Spleen (tissue), 13 donors: ENCODE results near the gene MRPL19. TPM values are rescaled to one million over a fixed set of nuclear protein-coding genes. Genes with fewer than 3 reads are reported as not detected.
A peak's percentile ranks its signal among the peaks of the same experiment; 100 is the strongest.

ENCODE experiments used
- DNase-seq: peaks from one replicate; pipeline ENCODE4 v3.0.0-alpha.2; 2020
- H3K27ac ChIP-seq, 8 donors: fragments of 200-600 bp; sonication (generic) in 7 of 8; 1 replicate in 4 of 8; 2 replicates in 4 of 8; pipeline versions ENCODE4 v1.5.0 to v1.8.0; 2016 to 2021; ENCODE audit warnings: inconsistent platforms in 4 of 8, mild to moderate bottlenecking in 4 of 8, moderate library complexity in 1 of 8
- H3K27me3 ChIP-seq, 7 donors: fragments of 200-600 bp; sonication (generic) in 6 of 7; replicated peaks in 1 of 7; 1 replicate in 4 of 7; 2 replicates in 3 of 7; pipeline versions ENCODE4 v1.5.0 to v1.8.0; 2016 to 2021; ENCODE audit warnings: inconsistent platforms in 3 of 7, mild to moderate bottlenecking in 1 of 7
- H3K36me3 ChIP-seq, 6 donors: fragments of 200-600 bp; sonication (generic) in 5 of 6; 1 replicate in 4 of 6; 2 replicates in 2 of 6; pipeline versions ENCODE4 v1.5.0 to v1.8.0; 2016 to 2021; ENCODE audit warnings: inconsistent platforms in 2 of 6
- H3K4me1 ChIP-seq, 6 donors: fragments of 200-600 bp; sonication (generic) in 5 of 6; 1 replicate in 3 of 6; 2 replicates in 3 of 6; pipeline versions ENCODE4 v1.5.0 to v1.8.0; 2016 to 2021; ENCODE audit warnings: inconsistent platforms in 3 of 6
- H3K4me3 ChIP-seq, 8 donors: fragments of 200-600 bp; sonication (generic) in 7 of 8; 1 replicate in 4 of 8; 2 replicates in 4 of 8; pipeline versions ENCODE4 v1.5.0 to v1.8.0; 2016 to 2021; ENCODE audit warnings: inconsistent platforms in 4 of 8, mild to moderate bottlenecking in 4 of 8, moderate library complexity in 2 of 8
- H3K9me3 ChIP-seq, 8 donors: fragments of 200-600 bp; sonication (generic) in 7 of 8; 1 replicate in 4 of 8; 2 replicates in 4 of 8; pipeline versions ENCODE4 v1.5.0 to v1.8.0; 2016 to 2021; ENCODE audit warnings: inconsistent platforms in 4 of 8
- CTCF ChIP-seq, 11 experiments: fragments of 200-600 bp in 7 of 11; fragments of 450-650 bp in 4 of 11; sonication (generic) in 4 of 11; IDR thresholded peaks in 8 of 11; conservative IDR thresholded peaks in 3 of 11; 1 replicate in 7 of 11; 2 replicates in 4 of 11; pipeline versions ENCODE4 v1.4.0 to v1.8.0; 2016 to 2021; ENCODE audit warnings: antibody characterized with exemption in 11 of 11, inconsistent platforms in 4 of 11, mild to moderate bottlenecking in 1 of 11
- POLR2A ChIP-seq, 3 donors: fragments of 450-650 bp; IDR thresholded peaks; one replicate each; pipeline ENCODE4 v1.5.1; 2017; ENCODE audit warnings: antibody characterized with exemption in 3 of 3, mild to moderate bottlenecking in 1 of 3
- POLR2AphosphoS5 ChIP-seq, 3 donors: sonication (generic); formaldehyde crosslinking; IDR thresholded peaks; one replicate each; pipeline ENCODE4 v1.5.1; 2017; ENCODE audit warnings: antibody characterized with exemption in 3 of 3
- WGBS, 5 donors: extraction: QIAGEN DNeasy Blood & Tissue Kit in 3 of 5; methylation state at CpG; one replicate each; pipeline versions ENCODE4 v1.1.5 to v1.1.7; 2013 to 2018; 5-methylcytosine and 5-hydroxymethylcytosine counted together
- intact Hi-C: fragments of 100-400 bp; cut with DNase I; formaldehyde crosslinking; loops from one replicate; pipeline ENCODE4 v1.15.0; 2023; ENCODE audit warnings: low total_unique reads
- long read RNA-seq, 2 donors: transcript quantifications; one replicate each; lab custom pipeline, GENCODE V29; 2026
- polyA plus RNA-seq, 3 donors: library from polyadenylated mRNA; stranded (reverse); fragments of 200-250 nt; gene quantifications; one replicate each; pipeline ENCODE4 v1.2.1, GENCODE V29; 2013
- total RNA-seq, 7 donors: library from RNA; depleted of rRNA in 3 of 7; stranded (reverse); fragments of >200 nt in 3 of 7; fragmentation: NEBNext Ultra II Directional in 4 of 7; extraction: Animal tissue kit (Norgen Biotek cat#: 25700) in 4 of 7; gene quantifications; one replicate each; pipeline versions ENCODE4 v1.1.0 to v1.2.1, GENCODE V29; 2016 to 2021
- donor health status: healthy with polysubstance abuse.
- donor health status: DM: no; HTN: no; CAD: no; lungs with moderate emphysema.
- donor health status: DM: no; HTN: no; CAD: no.
- donor health status: Bipolar disorder and iron deficiency.
- donor health status: healthy.
- donor health status: DM: no; HTN: no; CAD: no.
- donor health status: DM: yes; HTN: yes; CAD: no.

MRPL19 gene
- total RNA-seq, result 10 to 100 TPM; 24.5 to 39.6 (median 33.6) TPM
- 10 to 100 TPM; 11.5 to 20.3 (median 13.7) TPM for polyA plus RNA-seq
- long read RNA-seq, donor 1, transcript MRPL19-202 (6 exons, 3,479 nt), result major isoform, 13 of 25 reads
- long read RNA-seq, donor 1, partial matches to known transcripts, result 7 of 25 reads
- long read RNA-seq, donor 1, other reads (novel, unspliced or antisense), result 5 of 25 reads
- long read RNA-seq, donor 2, transcript MRPL19-202 (6 exons, 3,479 nt), result major isoform, 12 of 22 reads
- long read RNA-seq, donor 2, partial matches to known transcripts, result 5 of 22 reads
- long read RNA-seq, donor 2, other reads (novel, unspliced or antisense), result 5 of 22 reads

- no peaks in the 10 kb centered on the region for H3K9me3 ChIP-seq
- intact Hi-C loops, result no loop called here
- H3K27me3 ChIP-seq, result no peaks in the 10 kb centered on the region
- H3K4me3 ChIP-seq, result peak within 1 kb of the TSS; percentile 79 to 99 (median 90)
- peaks cover 8 to 37% (median 26%) of the 10 kb centered on the region in 6 donors for H3K4me1 ChIP-seq
- 0 to 1% (median 0%) methylated on average over 33 to 60 of the region's 60 CpGs for WGBS, 5 donors
- peak; percentile 93 for DNase-seq
- TF ChIP-seq CTCF (IDR thresholded peaks at IDR 0.05 in 8 of 11, conservative IDR thresholded peaks at IDR 0.05 in 3 of 11) (no peak), POLR2AphosphoS5 (IDR thresholded peaks at IDR 0.05) (peak; percentile 85 to 92 (median 88)), POLR2A (IDR thresholded peaks at IDR 0.05) (no peak)
- peak within 1 kb of the TSS; percentile 64 to 87 (median 82) for H3K27ac ChIP-seq
- peaks cover 0 to 33% (median 13%) of the 10 kb centered on the region in 6 donors for H3K36me3 ChIP-seq
Observed at GRCh38 chr2:75646583-75647425, at the start of gene MRPL19. MRPL19 (plus strand) TSS chr2:75646783; CDS start chr2:75646808, 25 bp downstream.

DNA sequence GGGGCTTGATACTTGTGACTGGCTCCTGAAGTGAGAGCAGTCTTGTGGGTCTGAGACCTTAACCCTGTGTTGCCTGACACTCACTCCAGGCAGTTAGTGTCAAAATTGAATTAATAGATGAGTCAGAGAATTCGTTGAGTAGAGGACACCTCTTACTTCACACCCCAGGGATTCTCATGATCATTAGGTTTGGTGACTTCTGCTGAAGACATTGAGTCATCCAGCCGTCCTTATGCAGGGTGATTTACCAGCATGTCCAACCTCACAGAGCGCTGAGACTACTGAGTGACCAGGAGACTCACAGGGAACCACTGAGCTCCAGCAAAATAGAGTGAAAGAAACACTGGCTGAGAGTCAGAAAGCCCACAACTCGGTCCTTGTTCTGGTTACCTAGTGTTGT lies 49.8 kb upstream of the MRPL19 start:
- H3K9me3 ChIP-seq, result no peaks in the 10 kb centered on the region
- H3K27ac ChIP-seq, result no peak overlapping the region
- TF ChIP-seq POLR2AphosphoS5 (IDR thresholded peaks at IDR 0.05) (no peak), POLR2A (IDR thresholded peaks at IDR 0.05) (no peak), CTCF (IDR thresholded peaks at IDR 0.05 in 8 of 11, conservative IDR thresholded peaks at IDR 0.05 in 3 of 11) (no peak)
- WGBS, 5 donors, result 76 to 90% (median 85%) methylated on average over 4 of the region's 4 CpGs
- H3K4me3 ChIP-seq, result no peak overlapping the region
- intact Hi-C loops, result no loop called here
- no peaks in the 10 kb centered on the region for H3K27me3 ChIP-seq
- no peak for DNase-seq
- H3K4me1 ChIP-seq, result no peaks in the 10 kb centered on the region
- no peaks in the 10 kb centered on the region for H3K36me3 ChIP-seq

GRCh38 chr2:75597949-75598348 lies 48.6 kb upstream of the MRPL19 start:
- WGBS, 5 donors, result 91 to 95% (median 92%) methylated on average over 20 of the region's 20 CpGs
- TF ChIP-seq POLR2A (IDR thresholded peaks at IDR 0.05) (no peak), CTCF (IDR thresholded peaks at IDR 0.05 in 8 of 11, conservative IDR thresholded peaks at IDR 0.05 in 3 of 11) (no peak), POLR2AphosphoS5 (IDR thresholded peaks at IDR 0.05) (no peak)
- Histone ChIP-seq H3K9me3 (no peaks in the 10 kb centered on the region), H3K4me1 (no peaks in the 10 kb centered on the region), H3K36me3 (no peaks in the 10 kb centered on the region), H3K27ac (no peak overlapping the region), H3K27me3 (no peaks in the 10 kb centered on the region), H3K4me3 (no peak overlapping the region)
- DNase-seq, result no peak
- intact Hi-C loops, result no loop called here
